GM18951 (cell line): ENCODE results near the gene CCDC88C.

ENCODE experiments used
- POLR2A ChIP-seq: IDR thresholded peaks from 4 replicates; pipeline ENCODE4 v1.6.1; 2011; ENCODE audit warnings: mild to moderate bottlenecking; ENCODE audit not compliant: insufficient read length, insufficient read depth; ENCODE audit errors: extremely low read depth
- in situ Hi-C: fragments of 300-500 bp; cut with MboI; formaldehyde crosslinking; loops from one replicate; pipeline ENCODE4 v1.12.0; 2022; ENCODE audit warnings: low sequenced_read_pairs, mixed read lengths, inconsistent platforms; ENCODE audit not compliant: unreplicated experiment

The CCDC88C gene

DNA sequence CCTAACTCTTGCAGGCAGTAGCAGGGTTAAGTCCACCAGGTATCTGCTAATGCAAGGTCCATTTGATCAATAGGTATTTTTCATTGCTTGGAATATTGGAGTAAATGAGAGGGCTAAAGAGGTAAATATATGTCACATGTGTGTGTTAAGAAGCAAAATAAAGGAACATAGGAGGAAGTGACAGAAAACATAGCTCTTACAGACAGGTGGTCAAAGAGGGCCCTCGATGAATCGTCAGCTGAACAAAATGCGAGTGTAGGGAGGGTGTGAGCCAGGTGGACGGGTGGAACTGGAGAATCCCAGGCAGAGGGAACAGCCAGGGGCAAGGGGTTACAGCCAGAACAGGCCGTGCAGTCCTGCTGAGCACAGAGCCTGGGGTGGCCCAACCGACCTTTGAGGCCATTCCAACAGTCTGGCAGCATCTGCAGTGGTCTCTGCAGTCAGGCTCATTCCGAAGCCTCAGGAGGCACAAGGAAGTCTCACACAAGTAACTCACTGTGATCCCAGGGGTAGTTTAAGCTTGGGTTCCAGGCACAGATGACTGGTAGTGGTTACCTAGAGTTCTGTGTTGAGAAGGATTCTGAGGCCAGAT lies 43.2 kb downstream of the CCDC88C start:
- TF ChIP-seq POLR2A, result no peak
- in situ Hi-C loops, result no loop called here

DNA sequence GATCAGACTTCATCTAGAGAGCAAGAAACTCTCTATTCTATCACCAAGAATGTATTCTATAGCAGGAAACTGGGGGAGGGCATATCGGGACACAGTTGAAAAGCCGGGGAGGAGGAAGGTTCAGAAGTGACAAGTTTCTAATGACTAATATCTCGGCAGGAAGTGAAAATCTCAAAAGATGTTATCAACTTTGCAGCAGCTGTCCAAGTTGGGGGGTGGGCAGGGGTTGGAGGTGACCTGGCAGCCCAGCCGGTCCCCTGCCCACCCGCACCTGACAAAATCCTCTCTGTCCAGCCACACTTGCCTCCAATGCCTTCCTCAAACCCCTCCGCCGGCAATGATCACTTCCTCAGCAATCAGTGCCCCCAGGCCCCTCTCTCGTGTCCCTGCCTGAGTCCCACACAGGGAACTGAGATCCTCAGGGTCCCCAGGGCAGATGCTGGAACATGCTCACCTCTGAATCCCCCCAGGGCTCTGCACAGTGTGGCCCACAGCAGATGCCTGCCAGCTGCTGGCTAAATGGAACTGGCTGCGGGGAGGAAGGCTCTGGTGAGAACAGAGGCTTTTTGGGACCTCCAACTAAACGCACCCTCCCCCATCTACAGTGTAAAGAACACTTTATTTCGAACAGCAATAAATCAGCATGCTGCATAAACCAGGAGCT lies 43.9 kb downstream of the CCDC88C start:
- TF ChIP-seq POLR2A, result no peak
- in situ Hi-C loops, result no loop called here

DNA sequence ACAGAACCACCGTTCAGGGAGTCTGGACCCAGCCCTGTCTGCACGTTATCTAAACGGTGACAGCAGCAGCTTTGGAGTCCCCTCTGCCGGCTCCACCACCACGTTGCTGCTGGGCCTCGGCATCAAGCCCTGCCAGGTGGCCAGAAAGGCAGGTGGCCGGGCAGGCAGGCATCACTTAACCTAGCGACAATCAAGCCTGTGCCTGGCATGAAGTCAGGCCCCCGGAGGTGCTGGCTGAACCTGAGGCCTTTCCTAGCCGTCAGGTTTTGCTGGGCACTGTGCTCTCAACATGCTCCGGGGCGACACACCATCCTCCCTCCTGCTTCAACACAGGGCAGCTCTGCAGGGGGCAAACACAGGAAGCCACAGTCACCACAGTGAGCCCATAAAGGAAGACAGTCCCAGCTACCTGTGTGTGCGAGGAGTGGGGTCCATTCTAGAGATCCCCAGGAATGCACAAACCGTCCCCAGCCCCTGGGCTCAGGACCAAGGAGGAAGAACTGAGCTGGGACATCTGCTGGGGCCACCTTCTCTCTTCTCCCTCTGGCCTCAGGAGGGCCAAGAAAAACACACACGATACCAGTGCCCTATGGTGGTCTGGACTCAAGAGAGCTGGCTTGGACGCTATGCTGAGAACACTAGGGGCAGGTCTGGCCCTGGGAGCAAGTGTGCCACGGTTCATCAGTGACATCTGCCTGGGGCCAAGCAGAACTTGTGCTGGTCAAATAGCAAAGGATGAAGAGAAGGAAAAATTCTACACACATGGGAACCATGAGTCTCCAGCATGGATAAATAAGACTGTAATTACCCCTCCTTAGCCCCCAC lies 44.7 kb downstream of the CCDC88C start:
- TF ChIP-seq POLR2A, result no peak
- in situ Hi-C loops, result no loop called here

DNA sequence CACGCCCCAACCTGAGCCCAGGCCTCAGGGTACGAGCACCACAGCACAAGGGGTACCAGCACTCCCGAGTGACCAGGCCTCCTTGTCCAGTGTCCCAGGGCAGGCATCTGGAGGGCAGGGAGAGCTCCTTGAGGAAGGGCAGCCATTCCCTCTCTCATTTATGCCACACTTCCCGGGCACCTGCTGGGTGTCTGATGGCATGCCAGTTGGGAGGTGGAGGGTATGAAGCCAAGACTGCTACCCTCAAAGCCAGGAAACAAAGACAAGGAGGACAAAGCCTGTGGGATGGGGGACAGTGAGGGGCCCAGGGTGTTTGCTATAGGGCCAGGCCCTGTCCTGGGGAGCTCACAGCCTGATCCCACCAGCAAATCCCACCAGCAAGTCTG lies 45.6 kb downstream of the CCDC88C start:
- TF ChIP-seq POLR2A, result no peak
- in situ Hi-C loops, result no loop called here

- in situ Hi-C loops, result no loop called here
- peak; percentile 24 for TF ChIP-seq POLR2A
Measured at GRCh38 chr14:91371011-91371989, 46.3 kb downstream of the CCDC88C start.

DNA sequence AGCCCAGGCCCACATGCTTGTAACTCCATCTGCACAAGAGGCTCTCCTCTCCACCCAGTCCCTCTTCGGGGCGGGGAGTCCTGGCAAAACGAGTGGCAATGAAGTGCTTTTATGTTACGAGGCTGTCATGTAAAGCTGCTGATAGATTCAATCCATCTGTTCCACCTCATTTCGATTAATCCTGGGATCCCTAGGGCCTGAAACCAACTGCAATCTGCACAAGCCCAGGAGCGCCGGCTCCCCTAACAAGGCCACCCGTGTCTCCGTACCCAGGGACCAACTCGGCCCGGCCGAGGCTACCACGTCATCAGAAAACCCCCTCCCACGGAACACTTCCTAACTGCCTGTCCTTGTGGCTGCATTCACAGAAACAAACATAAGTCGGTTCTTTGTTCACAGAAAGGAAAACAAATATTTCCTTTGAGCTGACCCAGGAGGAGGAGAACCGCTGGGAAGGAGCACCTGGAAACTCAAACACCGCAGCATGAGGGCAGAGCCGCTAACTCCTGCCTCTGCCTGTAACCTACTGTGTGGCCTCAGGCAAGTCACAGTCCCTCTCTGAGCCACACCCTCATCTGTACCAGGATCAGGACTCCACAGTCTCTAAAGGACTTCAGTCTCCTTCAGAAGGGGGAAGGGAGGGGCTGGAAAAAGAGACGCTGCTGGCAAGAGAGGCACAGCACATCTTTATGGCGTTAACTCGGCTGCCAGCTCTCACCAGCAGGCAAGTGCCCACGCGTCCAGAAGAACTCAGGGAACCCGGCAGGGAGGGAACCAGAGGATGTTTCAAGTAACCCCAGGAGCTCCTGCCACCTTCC lies 47.8 kb downstream of the CCDC88C start:
- no peak for TF ChIP-seq POLR2A
- in situ Hi-C loops, result no loop called here

DNA sequence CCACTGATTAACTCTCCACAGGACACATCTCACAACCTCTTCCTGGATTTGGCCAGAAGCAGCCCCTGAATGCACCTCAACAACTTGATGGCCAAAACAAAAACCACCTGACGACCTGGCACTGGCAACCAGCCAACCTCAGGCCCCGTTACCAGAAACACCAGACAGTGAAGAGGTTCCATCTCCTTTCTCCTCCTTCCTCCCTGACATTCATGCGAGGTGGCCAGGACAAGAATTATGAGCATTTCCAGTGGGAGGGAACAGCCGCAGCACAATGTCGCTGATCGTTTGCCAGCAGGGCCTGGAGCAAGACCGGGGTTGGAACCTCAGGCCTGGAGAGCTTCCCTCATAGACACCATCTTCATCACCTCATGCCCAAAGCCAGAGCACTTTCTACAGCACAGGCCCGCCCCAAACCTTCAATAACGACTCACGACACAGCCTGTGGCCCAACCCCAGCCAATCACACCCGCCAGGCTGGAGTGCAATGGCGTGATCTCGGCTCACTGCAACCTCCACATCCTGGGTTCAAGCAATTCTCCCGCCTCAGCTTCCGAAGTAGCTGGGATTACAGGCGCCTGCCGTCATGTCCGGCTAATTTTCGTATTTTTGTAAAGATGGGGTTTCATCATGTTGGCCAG lies 48.7 kb downstream of the CCDC88C start:
- no peak for TF ChIP-seq POLR2A
- in situ Hi-C loops, result no loop called here

DNA sequence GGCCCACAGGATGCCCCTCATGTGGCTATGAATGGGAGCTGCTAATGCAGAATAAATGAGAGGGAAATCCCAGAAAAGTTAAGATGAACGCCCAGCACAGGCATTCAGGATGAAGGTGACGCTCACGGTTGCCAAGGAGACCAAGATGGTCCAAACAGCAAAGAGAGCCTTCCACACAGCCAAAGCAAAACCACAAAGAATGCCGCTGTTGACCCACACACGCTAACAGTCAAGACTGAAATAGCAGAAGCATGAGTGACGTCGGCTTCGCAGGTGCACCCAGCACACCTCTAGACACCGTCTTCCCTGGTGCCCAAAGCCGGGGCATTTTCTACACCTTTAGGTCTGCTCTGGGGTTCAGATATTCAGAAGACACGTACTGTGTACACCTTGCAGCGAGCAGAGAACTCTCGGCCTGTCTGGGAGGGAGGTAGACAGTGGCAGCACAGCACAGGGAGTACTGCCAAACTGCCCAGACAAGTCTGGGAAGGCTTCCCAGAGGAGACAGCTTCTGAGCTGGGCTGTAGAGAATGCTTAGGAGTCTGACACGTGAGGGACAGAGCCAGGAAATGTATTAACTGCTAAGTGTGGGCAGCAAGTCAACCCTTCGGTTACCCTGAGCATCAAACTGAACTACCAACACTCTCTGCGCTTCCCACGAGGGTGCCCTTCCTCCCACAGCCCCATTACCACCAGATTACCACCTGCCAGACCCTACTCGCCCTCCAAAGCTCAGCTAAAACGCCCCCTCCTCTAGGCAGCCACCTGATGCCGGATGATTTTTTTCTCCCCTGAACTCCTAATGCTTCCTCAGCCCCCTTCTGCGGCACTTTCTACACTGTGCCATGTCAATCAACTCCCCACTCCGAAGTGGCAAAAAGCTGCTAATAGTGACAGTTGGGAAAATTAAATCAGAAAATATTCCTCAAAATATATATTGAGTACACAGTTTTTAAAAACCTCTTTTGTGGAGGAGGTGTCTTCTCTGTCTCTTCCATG lies 50.1 kb downstream of the CCDC88C start:
- in situ Hi-C loops, result no loop called here
- peak; percentile 33 for TF ChIP-seq POLR2A

GRCh38 chr14:91366749-91367148 lies 50.9 kb downstream of the CCDC88C start:
- in situ Hi-C loops, result no loop called here
- no peak for TF ChIP-seq POLR2A

GRCh38 chr14:91365552-91365951 lies 52.1 kb downstream of the CCDC88C start:
- in situ Hi-C loops, result no loop called here

More at GRCh38 chr14:91365552-91365951, 52.1 kb downstream of the CCDC88C start:
- TF ChIP-seq POLR2A, result no peak
